ENCODE results near the gene OPCML.

The OPCML gene

GRCh38 chr11:133531971-133532651 is at the start of gene OPCML:
Gene OPCML (minus strand): TSS chr11:133532501.
- ChIA-PET CTCF (no interaction called here), POLR2A (ENCODE audit: low non-redundant PET) (no interaction called here)
- no peak for DNase-seq (ENCODE audit: low spot score)
- no peak within 1 kb of the TSS for H3K27ac ChIP-seq
- no peak for TF ChIP-seq CTCF (conservative IDR thresholded peaks at IDR 0.05; ENCODE audit: low read depth)

GRCh38 chr11:133581091-133581490 is 48.8 kb upstream of the OPCML start:
- CTCF ChIA-PET = no interaction called here
- no peak overlapping the region for H3K27ac ChIP-seq
- DNase-seq (ENCODE audit: low spot score) = no peak
- TF ChIP-seq CTCF (conservative IDR thresholded peaks at IDR 0.05; ENCODE audit: low read depth) = no peak
- POLR2A ChIA-PET (ENCODE audit: low non-redundant PET) = no interaction called here

GRCh38 chr11:133579165-133580031 is 47.1 kb upstream of the OPCML start:
- CTCF ChIA-PET = no interaction called here
- no peak for TF ChIP-seq CTCF (conservative IDR thresholded peaks at IDR 0.05; ENCODE audit: low read depth)
- POLR2A ChIA-PET (ENCODE audit: low non-redundant PET) = no interaction called here
- H3K27ac ChIP-seq = no peak overlapping the region
- no peak for DNase-seq (ENCODE audit: low spot score)

- ChIA-PET CTCF (no interaction called here), POLR2A (ENCODE audit: low non-redundant PET) (no interaction called here)
- TF ChIP-seq CTCF (conservative IDR thresholded peaks at IDR 0.05; ENCODE audit: low read depth) = no peak
- no peak for DNase-seq (ENCODE audit: low spot score)
- no peak overlapping the region for H3K27ac ChIP-seq
Observed at GRCh38 chr11:133577403-133577802, 45.1 kb upstream of the OPCML start.

- no peak for DNase-seq (ENCODE audit: low spot score)
- ChIA-PET CTCF (no interaction called here), POLR2A (ENCODE audit: low non-redundant PET) (no interaction called here)
- TF ChIP-seq CTCF (conservative IDR thresholded peaks at IDR 0.05; ENCODE audit: low read depth) = no peak
- no peak overlapping the region for H3K27ac ChIP-seq
Observed at GRCh38 chr11:133576351-133576750, 44.0 kb upstream of the OPCML start.

GRCh38 chr11:133573081-133573480 is 40.8 kb upstream of the OPCML start:
- POLR2A ChIA-PET (ENCODE audit: low non-redundant PET) = no interaction called here
- no peak overlapping the region for H3K27ac ChIP-seq
- TF ChIP-seq CTCF (conservative IDR thresholded peaks at IDR 0.05; ENCODE audit: low read depth) = no peak
- no peak for DNase-seq (ENCODE audit: low spot score)
- CTCF ChIA-PET = no interaction called here
